ENCODE results near the gene E2F3. TPM values are rescaled to one million over a fixed set of nuclear protein-coding genes. Genes with fewer than 3 reads are reported as not detected.

Gene E2F3
- total RNA-seq, 2 donors from 2014 or later = 13.6 to 17.3 TPM

DNA sequence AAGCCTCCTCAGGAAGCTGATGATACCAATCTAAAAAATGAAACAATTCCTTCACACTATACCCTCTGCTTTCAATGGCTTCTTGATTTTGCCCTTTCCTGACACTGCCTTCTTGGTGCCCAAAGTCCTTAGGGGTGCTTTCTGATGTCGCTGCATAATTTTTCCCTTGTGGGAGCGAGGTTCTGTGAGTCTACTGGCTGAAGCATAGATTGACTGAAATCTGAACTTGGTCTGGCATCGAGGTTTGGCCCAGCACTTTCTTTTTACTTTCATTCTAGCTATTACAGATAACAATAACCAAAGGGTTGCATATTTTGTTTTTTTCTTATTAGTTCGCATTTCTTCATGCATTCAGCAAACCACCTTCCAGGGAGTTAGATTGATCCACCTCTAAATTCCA lies 65.8 kb downstream of the E2F3 start:
- no peak overlapping the region for H3K27ac Mint-ChIP-seq
- peaks cover 21 to 31% of the 10 kb centered on the region in 2 donors for H3K36me3 Mint-ChIP-seq
- peak in 1 of 2 donors; percentile 77 for ATAC-seq

GRCh38 chr6:20468209-20468608 lies 66.5 kb downstream of the E2F3 start:
- DNase-seq (ENCODE audit: low spot score in 2 of 2) = no peak
- Mint-ChIP-seq H3K9me3 (peaks cover 0 to 3% of the 10 kb centered on the region in 2 donors), H3K36me3 (peaks cover 21 to 31% of the 10 kb centered on the region in 2 donors), H3K27ac (no peak overlapping the region)
- no peak for ATAC-seq

More for the DNA sequence above, 65.8 kb downstream of the E2F3 start:
- peaks cover 0 to 3% of the 10 kb centered on the region in 2 donors for H3K9me3 Mint-ChIP-seq
- no peak for DNase-seq (ENCODE audit: low spot score in 2 of 2)

GRCh38 chr6:20472748-20473147 lies 71.1 kb downstream of the E2F3 start:
- ATAC-seq (no peak), DNase-seq (ENCODE audit: low spot score in 2 of 2) (no peak)
- Mint-ChIP-seq H3K36me3 (no peaks in the 10 kb centered on the region), H3K27ac (peak overlapping the region in 1 of 2 donors; percentile 44), H3K9me3 (no peaks in the 10 kb centered on the region)

DNA sequence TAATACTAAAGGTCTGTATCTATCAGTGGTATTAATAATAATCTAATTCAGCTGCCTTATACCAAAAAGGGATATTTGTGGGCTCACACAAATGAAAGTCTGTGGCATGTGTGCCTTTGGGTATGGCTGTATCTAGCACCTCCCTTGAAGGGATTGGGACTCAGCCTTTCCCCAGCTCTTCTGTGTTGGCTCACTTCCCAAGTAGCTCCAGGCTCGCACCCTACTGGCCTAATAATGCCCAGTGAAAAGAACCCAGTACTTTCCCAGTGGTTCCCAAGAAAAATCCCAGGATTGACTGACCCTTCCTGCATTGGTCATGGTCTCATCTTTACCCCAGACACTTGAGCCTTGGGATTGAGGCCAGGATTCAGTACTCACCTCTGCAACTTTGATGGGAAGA lies 71.8 kb downstream of the E2F3 start:
- H3K27ac Mint-ChIP-seq = no peak overlapping the region
- DNase-seq (ENCODE audit: low spot score in 2 of 2) (no peak), ATAC-seq (no peak)
- no peaks in the 10 kb centered on the region for H3K9me3 Mint-ChIP-seq
- no peaks in the 10 kb centered on the region for H3K36me3 Mint-ChIP-seq

- no peaks in the 10 kb centered on the region for H3K9me3 Mint-ChIP-seq
- no peak for DNase-seq (ENCODE audit: low spot score in 2 of 2)
Measured at GRCh38 chr6:20474874-20475542, 73.3 kb downstream of the E2F3 start.

GRCh38 chr6:20476501-20477043 lies 74.9 kb downstream of the E2F3 start:
- DNase-seq (ENCODE audit: low spot score in 2 of 2) = no peak
- Mint-ChIP-seq H3K36me3 (peaks cover 0 to 7% of the 10 kb centered on the region in 2 donors), H3K9me3 (no peaks in the 10 kb centered on the region), H3K27ac (no peak overlapping the region)
- ATAC-seq = no peak

More at GRCh38 chr6:20474874-20475542, 73.3 kb downstream of the E2F3 start:
- Mint-ChIP-seq H3K36me3 (no peaks in the 10 kb centered on the region), H3K27ac (peak overlapping the region in 1 of 2 donors; percentile 44)
- no peak for ATAC-seq

GRCh38 chr6:20477485-20477884 lies 75.8 kb downstream of the E2F3 start:
- ATAC-seq (no peak), DNase-seq (ENCODE audit: low spot score in 2 of 2) (no peak)
- no peaks in the 10 kb centered on the region for H3K9me3 Mint-ChIP-seq
- H3K27ac Mint-ChIP-seq = no peak overlapping the region
- H3K36me3 Mint-ChIP-seq = peaks cover 0 to 13% of the 10 kb centered on the region in 2 donors

- no peaks in the 10 kb centered on the region for H3K9me3 Mint-ChIP-seq
Measured at GRCh38 chr6:20479060-20479459, 77.4 kb downstream of the E2F3 start.

DNA sequence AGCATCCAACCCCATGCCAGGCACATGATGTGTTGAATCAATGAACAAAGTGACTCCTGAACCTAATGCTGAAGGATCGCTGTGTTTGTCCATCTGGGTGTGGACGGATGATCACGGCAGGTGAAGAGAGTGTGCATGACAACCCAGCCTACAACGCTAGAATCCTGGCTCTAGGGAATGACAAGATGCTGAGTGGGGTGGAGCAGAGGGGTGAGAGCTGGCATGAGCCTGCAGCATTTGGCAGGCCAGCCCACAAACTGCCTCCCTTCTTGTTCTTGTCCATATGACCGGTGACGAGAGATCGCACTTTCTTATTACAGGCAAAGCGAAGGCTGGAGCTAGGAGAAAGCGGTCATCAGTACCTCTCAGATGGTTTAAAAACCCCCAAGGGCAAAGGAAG lies 77.8 kb downstream of the E2F3 start:
- Mint-ChIP-seq H3K9me3 (no peaks in the 10 kb centered on the region), H3K36me3 (peaks cover 12 to 25% of the 10 kb centered on the region in 2 donors), H3K27ac (no peak overlapping the region)
- DNase-seq (ENCODE audit: low spot score in 2 of 2) (no peak), ATAC-seq (no peak)

More at GRCh38 chr6:20479060-20479459, 77.4 kb downstream of the E2F3 start:
- H3K27ac Mint-ChIP-seq = no peak overlapping the region
- H3K36me3 Mint-ChIP-seq = peaks cover 12 to 21% of the 10 kb centered on the region in 2 donors
- ATAC-seq (no peak), DNase-seq (ENCODE audit: low spot score in 2 of 2) (no peak)

DNA sequence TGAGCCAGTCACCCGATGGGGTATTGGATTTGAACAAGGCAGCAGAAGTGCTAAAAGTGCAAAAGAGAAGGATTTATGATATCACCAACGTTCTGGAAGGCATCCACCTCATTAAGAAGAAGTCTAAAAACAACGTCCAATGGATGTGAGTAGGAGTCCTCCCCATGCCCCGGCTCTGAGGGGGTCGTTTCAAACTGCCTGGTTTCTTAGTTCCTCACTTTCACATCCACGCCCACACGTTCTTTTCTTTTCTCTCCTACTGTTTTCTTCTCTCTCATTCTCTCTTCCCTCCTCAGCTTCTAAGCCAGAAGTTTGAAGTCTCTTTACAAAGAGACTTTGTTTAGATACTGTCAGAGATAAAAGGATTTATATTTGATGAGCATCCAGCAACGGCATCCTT lies 79.6 kb downstream of the E2F3 start:
- ATAC-seq (no peak), DNase-seq (ENCODE audit: low spot score in 2 of 2) (no peak)
- peaks cover 12 to 26% of the 10 kb centered on the region in 2 donors for H3K36me3 Mint-ChIP-seq
- H3K27ac Mint-ChIP-seq = no peak overlapping the region
- H3K9me3 Mint-ChIP-seq = no peaks in the 10 kb centered on the region

- Mint-ChIP-seq H3K27ac (no peak overlapping the region), H3K9me3 (no peaks in the 10 kb centered on the region), H3K36me3 (peaks cover 37 to 44% of the 10 kb centered on the region in 2 donors)
- ATAC-seq = no peak
- DNase-seq (ENCODE audit: low spot score in 2 of 2) = no peak
Measured at GRCh38 chr6:20483887-20484497, 82.3 kb downstream of the E2F3 start.

- DNase-seq (ENCODE audit: low spot score in 2 of 2) (no peak), ATAC-seq (peak in 1 of 2 donors; percentile 34)
- Mint-ChIP-seq H3K9me3 (no peaks in the 10 kb centered on the region), H3K27ac (peak overlapping the region in 1 of 2 donors; percentile 36), H3K36me3 (peaks cover 46 to 60% of the 10 kb centered on the region in 2 donors)
Measured at GRCh38 chr6:20486641-20487040, 85.0 kb downstream of the E2F3 start.

DNA sequence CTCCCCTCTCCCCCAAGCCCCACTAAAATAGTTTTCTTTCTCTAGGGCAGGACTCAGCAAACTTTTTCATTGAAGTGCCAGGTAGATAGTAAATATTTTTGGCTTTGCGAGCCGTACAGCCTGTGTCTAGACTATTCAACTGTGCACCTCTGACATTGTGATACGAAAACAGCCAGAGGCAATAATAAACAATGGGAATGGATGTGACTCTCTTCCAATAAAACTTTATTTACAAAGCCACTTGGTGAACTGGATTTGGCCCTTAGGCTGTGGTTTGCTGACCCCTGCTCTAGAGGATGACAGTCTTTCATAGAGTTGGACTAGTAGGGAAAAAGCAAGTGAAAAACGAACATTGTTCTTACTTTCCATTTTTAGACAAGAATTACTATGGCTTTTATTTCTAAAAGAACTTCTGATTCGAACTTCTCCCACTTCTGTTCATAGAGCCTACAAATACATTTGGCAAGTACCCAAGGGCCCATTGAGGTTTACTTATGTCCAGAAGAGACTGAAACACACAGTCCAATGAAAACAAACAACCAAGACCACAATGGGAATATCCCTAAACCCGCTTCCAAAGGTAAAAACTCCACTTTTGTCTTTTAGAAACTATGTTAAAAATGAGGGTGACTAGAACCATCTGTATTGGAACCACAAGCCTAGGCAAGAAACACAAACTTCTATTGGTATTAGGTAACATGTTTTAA lies 86.1 kb downstream of the E2F3 start:
- H3K27ac Mint-ChIP-seq = peak overlapping the region in 1 of 2 donors; percentile 12
- no peak for ATAC-seq
- H3K36me3 Mint-ChIP-seq = peaks cover 41 to 60% of the 10 kb centered on the region in 2 donors
- DNase-seq (ENCODE audit: low spot score in 2 of 2) = no peak
- no peaks in the 10 kb centered on the region for H3K9me3 Mint-ChIP-seq

GRCh38 chr6:20490591-20490990 lies 88.9 kb downstream of the E2F3 start:
- ATAC-seq (no peak), DNase-seq (ENCODE audit: low spot score in 2 of 2) (no peak)
- Mint-ChIP-seq H3K27ac (no peak overlapping the region), H3K36me3 (peaks cover 28 to 48% of the 10 kb centered on the region in 2 donors), H3K9me3 (no peaks in the 10 kb centered on the region)

GRCh38 chr6:20492099-20492498 lies 90.4 kb downstream of the E2F3 start:
- ATAC-seq (no peak), DNase-seq (ENCODE audit: low spot score in 2 of 2) (no peak)
- H3K27ac Mint-ChIP-seq = no peak overlapping the region
- no peaks in the 10 kb centered on the region for H3K9me3 Mint-ChIP-seq
- H3K36me3 Mint-ChIP-seq = peaks cover 21 to 40% of the 10 kb centered on the region in 2 donors

DNA sequence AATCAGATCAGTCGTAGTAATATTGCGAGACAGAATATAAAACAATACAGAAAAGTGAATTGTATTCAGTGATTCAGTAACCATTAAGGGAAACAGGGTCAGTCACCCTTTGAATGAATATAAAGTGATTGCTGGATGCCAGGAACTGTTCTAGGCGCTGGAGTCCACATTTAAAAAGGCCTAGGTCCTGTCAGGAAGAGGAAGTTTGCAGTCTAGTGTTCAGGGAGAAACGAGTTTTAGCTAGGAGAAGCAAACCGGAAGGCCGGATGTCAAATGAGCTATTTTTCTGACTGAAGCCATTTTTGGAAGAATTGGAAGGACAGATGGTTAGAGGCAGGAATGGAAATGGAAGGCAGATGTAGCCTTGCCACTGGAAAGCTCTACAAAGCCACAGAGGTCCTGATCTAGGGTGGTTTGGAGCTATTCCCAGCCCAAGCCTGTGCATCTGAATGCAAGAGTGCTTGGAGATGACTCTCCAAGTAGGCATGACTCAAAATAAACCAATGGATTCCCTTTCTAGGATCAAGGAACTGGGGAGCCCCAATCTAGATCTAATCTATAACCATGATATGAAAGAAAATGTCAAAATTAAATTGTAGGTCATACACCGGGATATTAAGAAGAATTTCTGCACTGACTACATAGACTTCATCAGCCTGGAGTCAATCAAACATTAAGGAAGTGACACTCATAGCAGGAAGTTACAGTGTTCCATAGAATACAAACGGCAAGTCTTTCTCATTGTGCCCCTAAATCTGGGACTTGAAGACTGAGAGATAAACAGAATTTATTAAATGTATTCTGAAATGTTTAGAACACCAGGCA lies 95.7 kb downstream of the E2F3 start:
- DNase-seq (ENCODE audit: low spot score in 2 of 2) (no peak), ATAC-seq (no peak)
- Mint-ChIP-seq H3K27ac (no peak overlapping the region), H3K9me3 (no peaks in the 10 kb centered on the region), H3K36me3 (no peaks in the 10 kb centered on the region)

Data from activated naive CD4-positive, alpha-beta T cell treated with anti-CD3 and anti-CD28 coated beads, Interleukin-2, amount 50 U/mL, for 72 hours (primary cell).